GM23338 (cell line): ENCODE results near the gene ZBTB18. TPM values are rescaled to one million over a fixed set of nuclear protein-coding genes. Genes with fewer than 3 reads are reported as not detected.
A peak's percentile ranks its signal among the peaks of the same experiment; 100 is the strongest.

ENCODE experiments used
- ATAC-seq: fragments of 200-7000 bp; cut with Tn5 transposase; 3 replicates; pipeline ENCODE4 v1.9.1; 2020
- DNase-seq: peaks from one replicate; pipeline ENCODE4 v3.0.0-alpha.2; 2015; ENCODE audit warnings: low spot score
- H2AFZ ChIP-seq: fragments of 200-600 bp; sonication (generic); 2 replicates; pipeline ENCODE4 v1.8.0; 2016; ENCODE audit warnings: antibody characterized with exemption, mild to moderate bottlenecking, moderate library complexity
- H3F3A ChIP-seq: fragments of 200-600 bp; sonication (generic); replicated peaks from 2 replicates; pipeline ENCODE4 v1.8.0; 2017; ENCODE audit warnings: antibody characterized with exemption, mixed run types, low read depth
- H3K27ac ChIP-seq: fragments of 200-600 bp; sonication (generic); 2 replicates; pipeline ENCODE4 v1.6.1; 2016; ENCODE audit warnings: low read depth
- H3K27me3 ChIP-seq: fragments of 200-600 bp; sonication (generic); 2 replicates; pipeline ENCODE4 v1.8.0; 2016; ENCODE audit warnings: mild to moderate bottlenecking, mixed run types, moderate library complexity; ENCODE audit not compliant: insufficient read depth
- H3K36me3 ChIP-seq: fragments of 200-600 bp; sonication (generic); 2 replicates; pipeline ENCODE4 v1.8.0; 2016; ENCODE audit warnings: mild to moderate bottlenecking; ENCODE audit not compliant: insufficient read depth
- H3K4me1 ChIP-seq: fragments of 200-600 bp; sonication (generic); 2 replicates; pipeline ENCODE4 v1.8.0; 2016; ENCODE audit warnings: mild to moderate bottlenecking, moderate library complexity; ENCODE audit not compliant: insufficient read depth
- H3K4me2 ChIP-seq: fragments of 200-600 bp; sonication (generic); 2 replicates; pipeline ENCODE4 v1.7.1; 2017; ENCODE audit warnings: mixed run types
- H3K4me3 ChIP-seq: fragments of 200-600 bp; sonication (generic); 2 replicates; pipeline ENCODE4 v1.6.1; 2016; ENCODE audit warnings: mixed run types
- H3K79me2 ChIP-seq: fragments of 200-600 bp; sonication (generic); replicated peaks from 2 replicates; pipeline ENCODE4 v1.8.0; 2017; ENCODE audit warnings: mild to moderate bottlenecking; ENCODE audit not compliant: insufficient read depth
- H3K9me2 ChIP-seq: fragments of 200-600 bp; sonication (generic); 2 replicates; pipeline ENCODE4 v1.8.0; 2017; ENCODE audit not compliant: insufficient read depth
- H4K20me1 ChIP-seq: fragments of 200-600 bp; sonication (generic); replicated peaks from 2 replicates; pipeline ENCODE4 v1.8.0; 2017; ENCODE audit warnings: mild to moderate bottlenecking; ENCODE audit not compliant: insufficient read depth
- H3K27ac Mint-ChIP-seq: 2 replicates; pipeline ENCODE4 v1.8.0; 2020; ENCODE audit warnings: inconsistent platforms, mild to moderate bottlenecking, moderate library complexity, mixed read lengths
- H3K27me3 Mint-ChIP-seq: 3 replicates; pipeline ENCODE4 v1.8.0; 2022; ENCODE audit warnings: low read depth, mild to moderate bottlenecking, moderate library complexity, mixed read lengths, inconsistent platforms; ENCODE audit not compliant: insufficient read depth, poor library complexity
- H3K36me3 Mint-ChIP-seq: 3 replicates; pipeline ENCODE4 v1.8.0; 2021; ENCODE audit warnings: low read depth, mild to moderate bottlenecking, inconsistent platforms, moderate library complexity, mixed read lengths
- H3K4me1 Mint-ChIP-seq: 3 replicates; pipeline ENCODE4 v1.8.0; 2020; ENCODE audit warnings: mild to moderate bottlenecking, inconsistent platforms, mixed read lengths
- H3K4me3 Mint-ChIP-seq: 3 replicates; pipeline ENCODE4 v1.8.0; 2021; ENCODE audit warnings: moderate library complexity, mild to moderate bottlenecking, inconsistent platforms, mixed read lengths
- H3K9me3 Mint-ChIP-seq: 3 replicates; pipeline ENCODE4 v1.8.0; 2020; ENCODE audit warnings: moderate library complexity, mild to moderate bottlenecking, inconsistent platforms, mixed read lengths
- CREB1 ChIP-seq: fragments of 250-450 bp; sonication (Bioruptor Pico); IDR thresholded peaks from 2 replicates; pipeline ENCODE4 v1.5.0; 2020; ENCODE audit warnings: low read depth, mild to moderate bottlenecking, moderate library complexity
- CTCF ChIP-seq, 2 experiments: fragments of 200-600 bp in 1 of 2; sonication (generic) in 1 of 2; conservative IDR thresholded peaks; 2 replicates each; pipeline versions ENCODE4 v1.5.1 to v1.6.1; 2016 to 2017; ENCODE audit warnings: antibody characterized with exemption in 2 of 2, low read depth in 2 of 2, mild to moderate bottlenecking in 2 of 2, moderate library complexity in 1 of 2
- ETS1 ChIP-seq: IDR thresholded peaks from 2 replicates; pipeline ENCODE4 v1.6.1; 2016; ENCODE audit warnings: antibody characterized with exemption
- EZH2 ChIP-seq: fragments of 200-600 bp; sonication (generic); IDR thresholded peaks from one replicate; pipeline ENCODE4 v1.8.0; 2017; ENCODE audit warnings: antibody characterized with exemption, mild to moderate bottlenecking, low read depth; ENCODE audit not compliant: unreplicated experiment
- EZH2phosphoT487 ChIP-seq: fragments of 200-600 bp; sonication (generic); IDR thresholded peaks from one replicate; pipeline ENCODE4 v1.8.1; 2018; ENCODE audit warnings: antibody characterized with exemption; ENCODE audit not compliant: unreplicated experiment
- JUNB ChIP-seq: IDR thresholded peaks from one replicate; pipeline ENCODE4 v1.6.1; 2016; ENCODE audit warnings: antibody characterized with exemption; ENCODE audit not compliant: unreplicated experiment
- POLR2AphosphoS5 ChIP-seq: IDR thresholded peaks from 2 replicates; pipeline ENCODE4 v1.6.1; 2016; ENCODE audit warnings: antibody characterized with exemption, low read depth
- REST ChIP-seq: IDR thresholded peaks from one replicate; pipeline ENCODE4 v1.6.1; 2018; ENCODE audit warnings: antibody characterized with exemption; ENCODE audit not compliant: unreplicated experiment
- STAT1 ChIP-seq: IDR thresholded peaks from one replicate; pipeline ENCODE4 v1.6.1; 2016; ENCODE audit warnings: antibody characterized with exemption; ENCODE audit not compliant: unreplicated experiment
- ZNF114 ChIP-seq: fragments of 250-450 bp; sonication (Bioruptor Pico); IDR thresholded peaks from 2 replicates; pipeline ENCODE4 v1.5.0; 2020; ENCODE audit warnings: mild to moderate bottlenecking, moderate library complexity
- ZNF331 ChIP-seq: fragments of 250-450 bp; sonication (Bioruptor Pico); IDR thresholded peaks from 2 replicates; pipeline ENCODE4 v1.5.0; 2020; ENCODE audit warnings: low read depth, mild to moderate bottlenecking, moderate library complexity
- ZNF462 ChIP-seq: fragments of 250-450 bp; sonication (Bioruptor Pico); IDR thresholded peaks from 2 replicates; pipeline ENCODE4 v1.5.0; 2020; ENCODE audit warnings: mild to moderate bottlenecking, moderate library complexity
- polyA plus RNA-seq: library from polyadenylated mRNA; unstranded; fragments of >200 nt; fragmentation: Nextera tagmentation; extraction: Ambion mirVana; gene quantifications from 2 replicates; pipeline ENCODE4 v1.2.1, GENCODE V29; 2016
- total RNA-seq: library from RNA; depleted of rRNA; stranded (reverse); fragments of >200 nt; shearing (Covaris generic); gene quantifications from 2 replicates; pipeline ENCODE4 v1.2.3, GENCODE V29; 2014

The ZBTB18 gene
- total and polyA plus RNA-seq, 2 experiments from 2014 or later = 5.5 to 12.2 TPM

- peaks cover 13% of the 10 kb centered on the region for H3K27me3 Mint-ChIP-seq
- no peaks in the 10 kb centered on the region for H3K9me3 Mint-ChIP-seq
- H3K4me1 ChIP-seq = peaks cover 43% of the 10 kb centered on the region
- peak overlapping the region; percentile 97 for H3K4me3 Mint-ChIP-seq
- TF ChIP-seq ZNF114 (CRISPR knock-in tag) (no peak), REST (no peak), CREB1 (no peak), EZH2 (no peak), ZNF462 (CRISPR knock-in tag) (no peak), ZNF331 (CRISPR knock-in tag) (no peak), STAT1 (no peak), JUNB (no peak), CTCF (conservative IDR thresholded peaks at IDR 0.05; ENCODE audit: low read depth in 2 of 2) (no peak), EZH2phosphoT487 (no peak), ETS1 (no peak), POLR2AphosphoS5 (no peak)
- no peak; the same call in 2 of the 3 replicates for ATAC-seq
- peak overlapping the region; percentile 65; the same call in 1 of the 2 replicates for H3K27ac Mint-ChIP-seq
- H3K9me2 ChIP-seq = no peaks in the 10 kb centered on the region
- peak overlapping the region; percentile 87 for H3K4me3 ChIP-seq
- H3K36me3 Mint-ChIP-seq = peaks cover 2% of the 10 kb centered on the region; the same call in 1 of the 3 replicates
- peaks cover 13% of the 10 kb centered on the region for H3K4me1 Mint-ChIP-seq
- peaks cover 48% of the 10 kb centered on the region for H3K79me2 ChIP-seq
- H3K27me3 ChIP-seq = peaks cover 13% of the 10 kb centered on the region
- peaks cover 4% of the 10 kb centered on the region; the same call in 1 of the 2 replicates for H3F3A ChIP-seq
- peak overlapping the region; percentile 81 for H2AFZ ChIP-seq
- H3K36me3 ChIP-seq = no peaks in the 10 kb centered on the region
- H4K20me1 ChIP-seq = peaks cover 18% of the 10 kb centered on the region; the same call in 1 of the 2 replicates
- peak overlapping the region; percentile 97 for H3K4me2 ChIP-seq
- peak; percentile 61 for DNase-seq
- no peak overlapping the region for H3K27ac ChIP-seq
Measured at GRCh38 chr1:244049162-244050013, 1.7 kb upstream of the ZBTB18 start.
